Smooth muscle cell of the coronary artery (primary cell): ENCODE data around the gene SHBG. TPM values are rescaled to one million over a fixed set of nuclear protein-coding genes. Genes with fewer than 3 reads are reported as not detected.

ENCODE experiments used
- total RNA-seq: library from RNA; depleted of rRNA; stranded (reverse); fragments of >200 nt; gene quantifications from 2 replicates; pipeline ENCODE4 v1.2.3, GENCODE V29; 2014; ENCODE audit warnings: low replicate concordance

Gene SHBG
- 0.23 and 1.2 TPM in 2 replicates for total RNA-seq

GRCh38 chr17:7629939-7630571 lies at the start of gene SHBG:
Gene SHBG, plus strand, starts transcription at chr17:7630135. Its CDS starts 38 bp downstream, at chr17:7630173.

GRCh38 chr17:7583253-7584109 lies 46.5 kb upstream of the SHBG start, which contains the start of gene MPDU1:
Gene MPDU1, plus strand, starts transcription at chr17:7583852. Its CDS starts 11 bp downstream, at chr17:7583863.

GRCh38 chr17:7589891-7590691 lies 39.8 kb upstream of the SHBG start, which contains the start of gene SOX15:
Gene SOX15, minus strand, starts transcription at chr17:7590094. Its CDS starts 418 bp downstream, at chr17:7589676.

GRCh38 chr17:7614425-7615264 lies 15.3 kb upstream of the SHBG start, which contains the start of gene FXR2:
Gene FXR2, minus strand, starts transcription at chr17:7614897. Its CDS starts 365 bp downstream, at chr17:7614532.

GRCh38 chr17:7627250-7628121 lies 2.4 kb upstream of the SHBG start, which contains the start of gene SAT2:
Gene SAT2, minus strand, starts transcription at chr17:7627821. Its CDS starts 186 bp downstream, at chr17:7627635.

GRCh38 chr17:7650509-7651096 lies 20.7 kb downstream of the SHBG start, which contains the start of gene ATP1B2:
Gene ATP1B2, plus strand, starts transcription at chr17:7650926. Its CDS starts 593 bp downstream, at chr17:7651519.

Other genes starting within 250 kb of the SHBG start
- gene TNK1, start 249.0 kb upstream of the SHBG start, total RNA-seq: 0.08 and 0.35 TPM in 2 replicates
- gene PLSCR3, start 235.6 kb upstream of the SHBG start, total RNA-seq: 8.5 and 23.2 TPM in 2 replicates
- 42.7 and 135 TPM in 2 replicates for gene TMEM256, start 226.0 kb upstream of the SHBG start, total RNA-seq
- gene NLGN2, start 222.3 kb upstream of the SHBG start, total RNA-seq: 3.7 and 5.0 TPM in 2 replicates
- gene SPEM1, start 209.8 kb upstream of the SHBG start, total RNA-seq: not detected in 2 replicates
- not detected in 2 replicates for gene SPEM2, start 204.5 kb upstream of the SHBG start, total RNA-seq
- not detected in 2 replicates for gene SPEM3, start 201.3 kb upstream of the SHBG start, total RNA-seq
- 0.94 and 4.4 TPM in 2 replicates for gene TMEM102, start 194.7 kb upstream of the SHBG start, total RNA-seq
- 2.6 and 5.4 TPM in 2 replicates for gene FGF11, start 190.6 kb upstream of the SHBG start, total RNA-seq
- gene CHRNB1, start 185.1 kb upstream of the SHBG start, total RNA-seq: 7.1 and 9.6 TPM in 2 replicates
- 9.2 and 9.8 TPM in 2 replicates for gene ZBTB4, start 150.5 kb upstream of the SHBG start, total RNA-seq
- not detected in 2 replicates for gene SLC35G6, start 148.7 kb upstream of the SHBG start, total RNA-seq
- gene POLR2A, start 145.8 kb upstream of the SHBG start, total RNA-seq: 62.8 and 87.6 TPM in 2 replicates
- 3.9 TPM in 2 replicates for gene TNFSF12, start 81.1 kb upstream of the SHBG start, total RNA-seq
- gene TNFSF13, start 71.4 kb upstream of the SHBG start, total RNA-seq: 0.59 and 1.1 TPM in 2 replicates
- 45.4 and 76.6 TPM in 2 replicates for gene SENP3, start 68.2 kb upstream of the SHBG start, total RNA-seq
- gene CD68, start 50.5 kb upstream of the SHBG start, total RNA-seq: 4.7 and 22.3 TPM in 2 replicates
- gene MPDU1, start 46.3 kb upstream of the SHBG start, total RNA-seq: 48.6 and 59.0 TPM in 2 replicates
- 0.23 TPM in 1 of 2 replicates, not detected in the other for gene SOX15, start 40.0 kb upstream of the SHBG start, total RNA-seq
- gene FXR2, start 15.2 kb upstream of the SHBG start, total RNA-seq: 24.0 and 58.9 TPM in 2 replicates
- 39.1 and 56.6 TPM in 2 replicates for gene SAT2, start 2.3 kb upstream of the SHBG start, total RNA-seq
- not detected in 2 replicates for gene ATP1B2, start 20.8 kb downstream of the SHBG start, total RNA-seq
- gene TP53, start 57.4 kb downstream of the SHBG start, total RNA-seq: 14.3 and 23.0 TPM in 2 replicates
- gene WRAP53, start 58.3 kb downstream of the SHBG start, total RNA-seq: 2.6 and 4.6 TPM in 2 replicates
- 0.47 and 1.4 TPM in 2 replicates for gene EFNB3, start 75.1 kb downstream of the SHBG start, total RNA-seq
- gene DNAH2, start 87.6 kb downstream of the SHBG start, total RNA-seq: 0.15 and 0.35 TPM in 2 replicates
- gene KDM6B, start 204.1 kb downstream of the SHBG start, total RNA-seq: 3.8 and 4.0 TPM in 2 replicates
- gene TMEM88, start 224.9 kb downstream of the SHBG start, total RNA-seq: 0.23 TPM in 2 replicates
- gene NAA38, start 227.4 kb downstream of the SHBG start, total RNA-seq: 145 and 157 TPM in 2 replicates
- 7.5 and 8.3 TPM in 2 replicates for gene CYB5D1, start 227.9 kb downstream of the SHBG start, total RNA-seq